IPS DF 6.9 (cell line): Measurements from ENCODE around the gene CEP85.
"Not testable (repeated sequence)": the region's sequence is repeated elsewhere in the genome, so short reads cannot be mapped to it uniquely, and the experiment has no call there.

ENCODE experiments used
- DNase-seq: peaks from one replicate; pipeline ENCODE4 v3.0.0-alpha.2; 2013; ENCODE audit warnings: low read depth, low spot score
- H3K27ac ChIP-seq: one replicate; pipeline ENCODE4 v1.5.1; 2013; ENCODE audit warnings: low read length, control low read depth
- H3K27me3 ChIP-seq: 2 replicates; pipeline ENCODE4 v1.6.1; 2013; ENCODE audit warnings: mild to moderate bottlenecking, low read length; ENCODE audit not compliant: control insufficient read depth, insufficient read depth
- H3K36me3 ChIP-seq: 2 replicates; pipeline ENCODE4 v1.6.1; 2013; ENCODE audit warnings: low read length; ENCODE audit not compliant: control insufficient read depth, insufficient read depth
- H3K4me1 ChIP-seq: 2 replicates; pipeline ENCODE4 v1.6.1; 2013; ENCODE audit warnings: low read length; ENCODE audit not compliant: control insufficient read depth, insufficient read depth
- H3K4me3 ChIP-seq: 2 replicates; pipeline ENCODE4 v1.5.1; 2013; ENCODE audit warnings: mild to moderate bottlenecking, low read length
- H3K9me3 ChIP-seq: 2 replicates; pipeline ENCODE4 v1.6.1; 2013; ENCODE audit warnings: low read length, inconsistent platforms; ENCODE audit not compliant: control insufficient read depth, insufficient read depth
- WGBS: extraction: QIAGEN DNeasy Blood & Tissue Kit; methylation state at CpG from one replicate; pipeline ENCODE4 v1.1.7; 2013; ENCODE audit warnings: mixed read lengths, missing lambda C conversion rate; ENCODE audit not compliant: insufficient read length, insufficient coverage; 5-methylcytosine and 5-hydroxymethylcytosine counted together

CEP85 gene

GRCh38 chr1:26221094-26221493 lies 12.9 kb upstream of the CEP85 start:
- no peaks in the 10 kb centered on the region; the same call in 1 of the 2 replicates for H3K27me3 ChIP-seq
- no CpG with 5 or more reads among the region's 2 CpGs for WGBS
- H3K4me1 ChIP-seq: no peaks in the 10 kb centered on the region
- DNase-seq: no peak
- H3K4me3 ChIP-seq: no peak overlapping the region
- H3K27ac ChIP-seq: no peak overlapping the region
- H3K36me3 ChIP-seq: no peaks in the 10 kb centered on the region
- no peaks in the 10 kb centered on the region for H3K9me3 ChIP-seq

GRCh38 chr1:26224606-26225005 lies 9.4 kb upstream of the CEP85 start:
- H3K9me3 ChIP-seq: no peaks in the 10 kb centered on the region
- H3K27ac ChIP-seq: no peak overlapping the region
- H3K27me3 ChIP-seq: no peaks in the 10 kb centered on the region; the same call in 1 of the 2 replicates
- no CpG with 5 or more reads among the region's 7 CpGs for WGBS
- H3K4me3 ChIP-seq: no peak overlapping the region
- H3K4me1 ChIP-seq: 0 out of 2 replicates have a peak, but pooled peaks cover 1% of the 10 kb centered on the region
- no peaks in the 10 kb centered on the region for H3K36me3 ChIP-seq
- no peak for DNase-seq

GRCh38 chr1:26225033-26225831 lies 8.8 kb upstream of the CEP85 start:
- DNase-seq: no peak
- peak overlapping the region; percentile 48; the same call in 1 of the 2 replicates for H3K4me3 ChIP-seq
- H3K27me3 ChIP-seq: no peaks in the 10 kb centered on the region; the same call in 1 of the 2 replicates
- no peaks in the 10 kb centered on the region for H3K9me3 ChIP-seq
- H3K27ac ChIP-seq: no peak overlapping the region
- WGBS: no CpG with 5 or more reads among the region's 50 CpGs
- H3K36me3 ChIP-seq: no peaks in the 10 kb centered on the region
- H3K4me1 ChIP-seq: 0 out of 2 replicates have a peak, but pooled peaks cover 1% of the 10 kb centered on the region

GRCh38 chr1:26230682-26231081 lies 3.3 kb upstream of the CEP85 start:
- H3K27me3 ChIP-seq, H3K27ac ChIP-seq, H3K4me1 ChIP-seq, H3K36me3 ChIP-seq, DNase-seq, H3K9me3 ChIP-seq, H3K4me3 ChIP-seq: not testable (repeated sequence)
- no CpG with 5 or more reads among the region's 2 CpGs for WGBS

GRCh38 chr1:26234644-26235370 lies 807 bp downstream of the CEP85 start:
- no CpG with 5 or more reads among the region's 30 CpGs for WGBS
- DNase-seq: no peak
- H3K27ac ChIP-seq: no peak overlapping the region

DNA sequence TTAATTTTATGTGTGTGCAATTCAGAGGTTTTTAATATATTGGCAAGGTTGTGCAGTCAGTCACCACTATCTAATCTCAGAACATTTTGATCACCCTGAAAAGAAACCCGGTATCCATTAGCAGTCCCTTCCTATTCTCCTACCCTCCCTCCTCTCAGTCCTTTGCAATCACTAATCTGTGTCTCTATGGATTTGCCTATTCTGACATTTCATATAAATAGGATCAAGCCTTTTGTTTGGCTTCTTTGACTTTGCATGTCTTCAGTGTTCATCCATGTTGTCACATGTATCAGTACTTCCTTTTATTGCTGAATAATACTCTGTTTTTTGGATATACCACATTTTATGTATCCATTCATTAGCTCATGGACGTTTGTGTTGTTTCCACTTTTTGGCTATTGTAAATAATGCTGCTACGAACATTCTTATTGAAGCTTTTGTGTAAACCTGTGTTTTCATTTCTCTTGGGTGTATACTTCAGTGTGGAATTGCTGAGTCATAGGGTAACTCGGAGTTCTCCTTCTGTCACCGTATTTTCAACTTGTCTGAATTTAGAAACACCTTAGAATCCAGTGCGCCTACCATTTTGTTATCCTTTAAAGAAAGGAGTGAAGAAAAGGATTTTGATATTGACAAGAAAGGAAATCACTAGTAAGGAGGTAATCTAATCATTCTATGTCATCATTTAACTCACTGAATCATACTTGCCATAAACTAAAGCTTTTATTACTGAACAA lies 3.4 kb downstream of the CEP85 start:
- Histone ChIP-seq H3K27ac (no peak overlapping the region), H3K9me3 (no peaks in the 10 kb centered on the region), H3K4me3 (no peak overlapping the region), H3K36me3 (no peaks in the 10 kb centered on the region), H3K4me1 (no peaks in the 10 kb centered on the region), H3K27me3 (no peaks in the 10 kb centered on the region)
- DNase-seq: no peak
- WGBS: no CpG with 5 or more reads among the region's 6 CpGs

More at GRCh38 chr1:26234644-26235370, 807 bp downstream of the CEP85 start:
- Histone ChIP-seq H3K9me3 (no peaks in the 10 kb centered on the region), H3K4me1 (no peaks in the 10 kb centered on the region), H3K27me3 (no peaks in the 10 kb centered on the region), H3K4me3 (peak overlapping the region; percentile 64), H3K36me3 (no peaks in the 10 kb centered on the region)

DNA sequence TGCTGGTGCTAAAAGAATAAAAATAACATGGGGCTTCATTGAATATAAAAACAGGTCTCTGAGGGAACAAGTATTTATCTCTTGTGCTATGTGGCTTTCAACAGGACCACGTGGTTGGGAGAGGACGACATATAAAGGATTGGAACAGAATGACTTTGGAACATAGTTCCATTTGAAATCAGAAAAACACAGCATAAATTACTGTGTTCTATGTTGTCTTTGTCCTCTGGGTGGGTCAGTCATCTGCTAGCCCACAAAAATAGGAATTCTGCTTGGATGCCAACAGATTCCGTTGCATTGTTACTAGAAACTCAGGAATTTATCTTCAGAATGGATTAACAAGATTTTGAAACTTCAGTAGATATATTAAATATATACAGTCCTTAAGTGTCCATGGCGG lies 5.9 kb downstream of the CEP85 start:
- Histone ChIP-seq H3K4me3 (no peak overlapping the region), H3K27me3 (no peaks in the 10 kb centered on the region), H3K9me3 (no peaks in the 10 kb centered on the region), H3K27ac (no peak overlapping the region), H3K4me1 (no peaks in the 10 kb centered on the region; the same call in 1 of the 2 replicates), H3K36me3 (peaks cover 4% of the 10 kb centered on the region; the same call in 1 of the 2 replicates)
- no peak for DNase-seq
- WGBS: no CpG with 5 or more reads among the region's 4 CpGs

DNA sequence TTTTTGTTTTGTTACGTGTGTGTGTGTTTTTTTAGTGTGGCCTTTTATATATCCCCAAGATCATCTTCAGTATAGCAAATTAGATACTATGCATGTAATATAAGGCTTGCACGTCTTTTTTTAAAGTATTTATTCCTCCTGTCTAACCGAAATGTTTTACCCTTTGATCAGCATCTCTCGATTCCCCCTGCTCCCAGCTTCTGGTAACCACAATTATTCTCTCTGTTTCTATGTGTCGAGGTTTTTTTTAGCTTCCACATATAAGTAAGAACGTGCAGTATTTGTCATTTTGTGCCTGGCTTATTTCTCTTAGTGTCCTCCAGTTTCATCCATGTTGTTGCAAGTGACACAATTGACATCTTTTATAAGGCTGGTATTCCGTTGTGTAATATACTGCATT lies 18.7 kb downstream of the CEP85 start:
- Histone ChIP-seq H3K9me3 (no peaks in the 10 kb centered on the region), H3K4me3 (no peak overlapping the region), H3K27ac (no peak overlapping the region), H3K27me3 (no peaks in the 10 kb centered on the region), H3K4me1 (no peaks in the 10 kb centered on the region), H3K36me3 (peaks cover 14% of the 10 kb centered on the region; the same call in 1 of the 2 replicates)
- WGBS: no CpG with 5 or more reads among the region's 7 CpGs
- no peak for DNase-seq

GRCh38 chr1:26254404-26254803 lies 20.4 kb downstream of the CEP85 start:
- no CpG with 5 or more reads among the region's 3 CpGs for WGBS
- Histone ChIP-seq H3K27me3 (no peaks in the 10 kb centered on the region), H3K9me3 (no peaks in the 10 kb centered on the region), H3K36me3 (peaks cover 20% of the 10 kb centered on the region; the same call in 1 of the 2 replicates), H3K4me3 (no peak overlapping the region), H3K4me1 (no peaks in the 10 kb centered on the region), H3K27ac (no peak overlapping the region)
- no peak for DNase-seq

GRCh38 chr1:26257222-26257621 lies 23.2 kb downstream of the CEP85 start:
- no peak for DNase-seq
- Histone ChIP-seq H3K4me3 (no peak overlapping the region), H3K4me1 (no peaks in the 10 kb centered on the region), H3K27me3 (no peaks in the 10 kb centered on the region), H3K27ac (no peak overlapping the region), H3K36me3 (peaks cover 22% of the 10 kb centered on the region; the same call in 1 of the 2 replicates), H3K9me3 (no peaks in the 10 kb centered on the region)
- no CpG with 5 or more reads among the region's 2 CpGs for WGBS
